Measurements from ENCODE around the gene ZBP1.

Gene ZBP1

DNA sequence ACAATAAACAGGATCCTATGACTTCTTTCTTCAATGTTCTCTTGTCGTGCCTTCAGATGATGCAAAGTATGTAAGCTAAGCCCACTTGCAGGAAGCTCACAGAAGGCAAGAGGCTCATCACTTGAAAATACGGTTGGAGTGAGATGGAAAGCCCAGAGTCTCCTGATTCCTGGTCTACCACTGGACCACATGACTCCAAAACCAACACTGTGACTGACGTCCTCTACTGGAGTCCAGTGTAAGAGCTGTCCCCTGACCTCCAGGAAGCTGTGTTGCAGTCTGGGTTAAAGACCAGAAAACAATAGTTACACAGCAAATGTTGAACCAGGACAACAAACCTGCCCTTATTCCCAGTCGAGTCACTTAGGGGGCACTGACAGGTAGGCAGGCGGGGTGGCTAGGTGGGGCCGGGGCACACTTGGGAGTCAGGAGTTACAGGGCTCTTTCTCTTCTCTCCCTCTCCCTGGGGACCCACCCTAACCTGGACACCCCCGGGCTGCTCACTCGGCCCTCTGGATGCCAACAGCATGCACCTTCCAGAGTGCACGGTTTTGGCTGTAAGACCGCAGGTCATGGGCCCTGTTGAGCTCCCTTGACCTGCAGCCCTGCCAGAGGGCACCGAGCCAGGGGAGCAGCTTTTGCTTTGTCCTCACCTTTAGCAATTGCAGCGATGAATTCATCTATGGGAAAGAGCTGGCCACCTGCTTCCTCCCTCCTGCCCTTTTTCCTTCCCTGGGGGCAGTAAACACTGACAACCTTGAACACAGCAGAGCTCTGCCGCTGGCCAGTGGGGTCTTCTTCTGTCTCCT, 51.9 kb downstream of the ZBP1 start:
- no peak for DNase-seq

DNA sequence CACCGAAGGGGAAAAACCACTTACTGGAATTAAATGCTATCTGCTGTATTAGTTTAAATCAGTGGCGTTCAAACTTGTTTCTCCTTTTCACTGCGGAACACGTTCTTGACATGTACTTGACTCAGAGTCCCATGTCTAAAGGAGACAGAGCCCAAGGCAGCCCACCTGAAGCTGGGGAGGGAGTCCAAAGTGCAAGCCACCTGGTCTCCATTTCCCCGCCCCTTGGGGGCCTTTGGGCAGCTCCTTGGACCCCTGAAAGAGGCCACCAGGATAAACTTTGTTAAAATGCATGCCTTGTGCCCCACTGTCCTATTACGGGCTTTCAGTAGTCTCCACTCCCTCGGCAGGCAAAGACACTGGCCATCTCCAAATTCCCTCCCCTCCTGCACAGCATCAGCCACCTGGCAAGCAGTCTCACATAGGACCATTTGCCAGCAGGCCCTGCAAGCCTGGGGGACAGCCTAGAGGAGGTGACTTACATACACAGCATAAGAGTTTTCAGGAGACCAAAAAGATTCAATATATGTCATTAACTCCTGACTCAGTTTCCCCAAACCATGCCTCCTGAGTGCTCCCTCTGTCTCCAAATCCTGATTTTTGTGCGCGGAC, 52.7 kb downstream of the ZBP1 start:
- DNase-seq: no peak

DNA sequence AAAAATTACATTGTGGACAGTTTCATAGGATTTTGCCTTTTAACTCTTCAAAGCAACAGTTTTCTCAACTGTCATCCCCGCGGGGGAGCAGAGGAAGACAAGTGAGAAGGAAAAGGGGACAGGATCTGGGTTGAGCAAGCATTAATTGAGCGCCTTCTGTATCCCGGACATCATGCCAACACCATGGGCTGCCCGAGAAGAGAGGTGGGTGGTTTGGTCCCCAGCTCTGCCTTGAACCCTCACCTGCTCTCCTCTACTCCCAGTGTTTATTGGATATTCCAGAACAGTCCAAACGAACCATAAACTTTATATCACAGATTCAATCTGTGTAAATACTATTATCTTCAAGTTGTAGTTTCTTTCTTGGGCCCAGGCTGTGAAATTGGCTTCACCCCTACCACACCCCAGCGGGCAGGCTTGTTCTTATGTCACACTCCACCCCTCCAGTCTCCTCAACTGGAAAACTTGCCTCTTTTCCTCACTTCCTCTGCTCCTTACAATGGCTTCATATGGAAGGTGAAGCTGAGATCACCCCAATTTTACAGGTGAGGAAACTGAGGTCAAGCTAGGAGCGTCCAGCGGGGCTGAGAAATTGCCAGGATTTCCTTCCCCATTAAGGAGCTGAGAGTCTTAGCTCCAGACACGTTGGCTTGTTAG, 53.3 kb downstream of the ZBP1 start:
- DNase-seq: no peak

DNA sequence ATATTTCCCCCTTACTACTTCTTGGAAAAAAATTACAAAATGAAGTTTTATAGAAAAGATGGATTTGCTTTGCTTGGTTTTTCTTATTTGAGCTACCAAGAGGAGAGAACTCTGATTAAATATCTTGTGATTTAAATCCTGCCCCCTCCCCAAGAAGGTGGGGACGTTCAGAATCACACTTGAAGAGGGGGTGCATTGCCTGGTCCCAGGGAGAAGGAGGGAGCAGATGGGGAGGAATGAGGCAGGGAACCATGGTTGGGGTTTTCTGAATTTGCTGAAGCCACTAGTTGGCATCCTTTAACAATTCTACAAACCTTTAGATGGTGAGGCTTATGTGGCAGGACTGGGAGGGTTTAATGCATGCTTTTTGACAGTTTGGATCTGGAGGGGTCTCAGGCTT, 53.8 kb downstream of the ZBP1 start:
- no peak for DNase-seq

DNA sequence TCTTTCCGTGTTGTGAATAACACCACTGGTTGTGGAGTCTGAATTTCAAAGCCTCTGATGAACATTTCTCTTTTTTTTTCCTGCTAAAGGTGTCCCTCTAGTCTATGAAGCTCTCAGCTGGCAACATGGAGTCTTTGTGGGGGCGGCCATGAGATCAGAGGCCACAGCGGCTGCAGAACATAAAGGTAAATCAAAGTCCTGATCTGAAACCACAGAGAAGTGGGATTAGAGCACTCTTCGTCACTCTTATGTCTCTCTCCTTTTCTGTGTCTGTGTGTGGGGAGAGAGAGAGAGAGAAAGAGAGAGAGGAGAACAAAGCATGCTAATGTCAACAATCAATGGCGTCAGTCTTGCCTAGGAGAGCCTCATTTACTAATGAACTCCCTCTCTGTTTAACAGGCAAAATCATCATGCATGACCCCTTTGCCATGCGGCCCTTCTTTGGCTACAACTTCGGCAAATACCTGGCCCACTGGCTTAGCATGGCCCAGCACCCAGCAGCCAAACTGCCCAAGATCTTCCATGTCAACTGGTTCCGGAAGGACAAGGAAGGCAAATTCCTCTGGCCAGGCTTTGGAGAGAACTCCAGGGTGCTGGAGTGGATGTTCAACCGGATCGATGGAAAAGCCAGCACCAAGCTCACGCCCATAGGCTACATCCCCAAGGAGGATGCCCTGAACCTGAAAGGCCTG, 55.1 kb downstream of the ZBP1 start:
- no peak for DNase-seq

DNA sequence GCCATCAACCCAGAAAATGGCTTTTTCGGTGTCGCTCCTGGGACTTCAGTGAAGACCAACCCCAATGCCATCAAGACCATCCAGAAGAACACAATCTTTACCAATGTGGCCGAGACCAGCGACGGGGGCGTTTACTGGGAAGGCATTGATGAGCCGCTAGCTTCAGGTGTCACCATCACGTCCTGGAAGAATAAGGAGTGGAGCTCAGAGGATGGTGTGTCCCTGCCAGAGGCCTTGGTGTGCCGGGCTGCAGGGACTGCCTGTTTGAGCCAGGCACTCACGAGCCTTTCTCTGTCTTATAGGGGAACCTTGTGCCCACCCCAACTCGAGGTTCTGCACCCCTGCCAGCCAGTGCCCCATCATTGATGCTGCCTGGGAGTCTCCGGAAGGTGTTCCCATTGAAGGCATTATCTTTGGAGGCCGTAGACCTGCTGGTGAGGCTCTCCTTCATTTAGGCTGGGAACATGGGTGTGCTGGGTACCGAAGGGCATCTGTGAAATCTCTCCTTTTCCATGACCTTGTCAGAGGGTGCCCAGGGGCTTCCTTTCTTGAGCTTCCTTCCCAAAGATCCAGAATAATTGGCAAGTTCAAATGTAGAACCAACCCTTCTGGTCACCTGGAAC, 55.9 kb downstream of the ZBP1 start:
- no peak for DNase-seq

DNA sequence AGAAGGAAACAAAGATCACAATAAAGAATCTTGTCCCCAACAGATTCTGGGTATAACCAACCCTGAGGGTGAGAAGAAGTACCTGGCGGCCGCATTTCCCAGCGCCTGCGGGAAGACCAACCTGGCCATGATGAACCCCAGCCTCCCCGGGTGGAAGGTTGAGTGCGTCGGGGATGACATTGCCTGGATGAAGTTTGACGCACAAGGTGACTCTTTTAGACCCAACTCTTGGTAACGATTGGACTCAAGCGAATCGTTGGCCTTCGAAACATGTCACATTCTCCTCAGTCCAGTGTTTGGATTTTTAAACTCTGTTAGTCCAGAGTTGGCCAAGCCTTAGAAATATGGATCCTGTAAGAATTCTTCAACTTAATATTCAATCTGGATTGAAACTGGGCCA, 56.7 kb downstream of the ZBP1 start:
- DNase-seq: no peak

DNA sequence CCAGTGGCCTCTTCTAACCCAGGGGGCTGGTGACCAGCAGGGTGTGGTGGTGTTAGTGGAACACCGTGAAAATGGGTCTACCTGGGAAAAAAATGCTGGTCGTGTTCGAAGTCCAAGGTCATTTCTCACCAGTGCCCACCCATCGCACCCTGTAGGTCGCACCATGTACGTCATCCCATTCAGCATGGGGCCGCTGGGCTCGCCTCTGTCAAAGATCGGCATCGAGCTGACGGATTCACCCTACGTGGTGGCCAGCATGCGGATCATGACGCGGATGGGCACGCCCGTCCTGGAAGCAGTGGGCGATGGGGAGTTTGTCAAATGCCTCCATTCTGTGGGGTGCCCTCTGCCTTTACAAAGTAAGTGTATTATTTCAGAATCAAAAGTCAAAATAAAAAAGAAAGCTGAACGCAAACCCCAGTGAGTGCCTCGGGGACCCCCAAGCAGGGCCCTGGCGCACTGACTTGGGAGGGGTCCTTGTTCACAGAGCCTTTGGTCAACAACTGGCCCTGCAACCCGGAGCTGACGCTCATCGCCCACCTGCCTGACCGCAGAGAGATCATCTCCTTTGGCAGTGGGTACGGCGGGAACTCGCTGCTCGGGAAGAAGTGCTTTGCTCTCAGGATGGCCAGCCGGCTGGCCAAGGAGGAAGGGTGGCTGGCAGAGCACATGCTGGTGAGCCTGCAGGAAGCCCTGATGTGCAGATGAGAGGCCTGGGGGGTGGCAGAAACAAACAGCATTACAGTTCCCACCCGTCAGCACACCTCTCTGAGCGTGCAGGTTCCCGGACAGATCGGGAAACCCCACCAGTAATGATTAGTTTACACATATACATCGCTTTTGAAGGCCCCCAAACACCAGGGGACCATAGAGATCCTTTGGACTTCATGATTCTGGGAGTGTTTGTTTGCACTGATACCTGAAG, 57.4 kb downstream of the ZBP1 start:
- DNase-seq: no peak

DNA sequence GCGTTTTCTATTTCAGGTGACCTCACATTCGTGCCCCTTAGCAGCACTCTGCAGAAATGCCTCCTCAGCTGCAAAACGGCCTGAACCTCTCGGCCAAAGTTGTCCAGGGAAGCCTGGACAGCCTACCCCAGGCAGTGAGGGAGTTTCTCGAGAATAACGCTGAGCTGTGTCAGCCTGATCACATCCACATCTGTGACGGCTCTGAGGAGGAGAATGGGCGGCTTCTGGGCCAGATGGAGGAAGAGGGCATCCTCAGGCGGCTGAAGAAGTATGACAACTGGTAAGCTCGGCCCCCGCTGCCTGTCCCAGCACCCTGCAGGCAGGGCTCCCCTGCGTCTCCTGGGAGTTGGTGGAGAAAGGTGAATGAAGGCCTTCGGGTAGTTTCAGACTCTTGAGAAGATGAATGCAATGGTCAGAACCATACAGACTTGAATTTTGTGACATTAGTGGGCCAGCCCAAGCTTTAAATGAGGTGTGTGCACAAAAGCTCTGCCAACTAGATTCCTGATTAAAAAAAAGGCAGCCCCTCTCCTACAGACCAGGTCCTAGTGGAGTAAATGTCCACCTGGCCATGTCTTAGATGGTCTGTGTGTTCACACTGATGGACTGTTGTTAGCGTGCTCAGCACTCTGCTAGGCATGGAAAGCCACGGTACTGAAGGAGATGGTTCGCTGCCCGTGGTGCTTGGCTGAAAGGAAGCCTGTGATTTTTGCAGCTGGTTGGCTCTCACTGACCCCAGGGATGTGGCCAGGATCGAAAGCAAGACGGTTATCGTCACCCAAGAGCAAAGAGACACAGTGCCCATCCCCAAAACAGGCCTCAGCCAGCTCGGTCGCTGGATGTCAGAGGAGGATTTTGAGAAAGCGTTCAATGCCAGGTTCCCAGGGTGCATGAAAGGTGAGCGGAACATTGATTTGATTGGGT, 58.6 kb downstream of the ZBP1 start:
- no peak for DNase-seq

DNA sequence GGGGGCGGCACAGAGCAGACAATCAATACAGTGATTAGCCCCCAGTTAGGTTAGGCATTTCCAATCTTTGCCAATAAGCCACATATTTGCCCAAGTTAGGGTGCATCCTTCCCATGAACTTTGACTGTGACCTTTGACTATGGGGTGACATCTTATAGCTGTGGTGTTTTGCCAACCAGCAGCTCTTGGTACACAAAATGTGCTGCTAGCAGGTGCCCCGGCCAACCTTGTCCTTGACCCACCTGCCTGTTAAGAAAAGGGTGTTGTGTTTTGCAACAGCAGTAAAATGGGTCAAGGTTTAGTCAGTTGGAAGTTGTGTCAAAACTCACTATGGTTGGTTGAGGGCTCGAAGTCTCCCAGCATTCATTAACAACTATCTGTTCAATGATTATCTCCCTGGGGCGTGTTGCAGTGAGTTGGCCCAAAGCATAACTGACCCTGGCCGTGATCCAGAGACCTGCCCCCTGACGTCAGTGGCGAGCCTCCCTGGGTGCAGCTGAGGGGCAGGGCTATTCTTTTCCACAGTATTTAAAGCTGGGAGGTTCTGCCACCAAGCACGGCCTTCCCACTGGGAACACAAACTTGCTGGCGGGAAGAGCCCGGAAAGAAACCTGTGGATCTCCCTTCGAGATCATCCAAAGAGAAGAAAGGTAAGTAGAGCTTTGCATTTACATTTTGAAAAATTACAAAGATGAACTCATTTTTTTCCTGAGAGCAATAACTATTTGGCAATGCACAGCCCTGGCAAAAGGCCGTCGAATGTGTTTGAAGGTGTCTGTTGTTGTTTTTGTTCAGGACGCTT, 59.5 kb downstream of the ZBP1 start, which contains the start of gene PCK1:
Gene PCK1 (plus strand): TSS at position 557 of the 802 bp plus-strand sequence. CDS start 302 bp downstream, outside the sequence.
- DNase-seq: no peak

DNA sequence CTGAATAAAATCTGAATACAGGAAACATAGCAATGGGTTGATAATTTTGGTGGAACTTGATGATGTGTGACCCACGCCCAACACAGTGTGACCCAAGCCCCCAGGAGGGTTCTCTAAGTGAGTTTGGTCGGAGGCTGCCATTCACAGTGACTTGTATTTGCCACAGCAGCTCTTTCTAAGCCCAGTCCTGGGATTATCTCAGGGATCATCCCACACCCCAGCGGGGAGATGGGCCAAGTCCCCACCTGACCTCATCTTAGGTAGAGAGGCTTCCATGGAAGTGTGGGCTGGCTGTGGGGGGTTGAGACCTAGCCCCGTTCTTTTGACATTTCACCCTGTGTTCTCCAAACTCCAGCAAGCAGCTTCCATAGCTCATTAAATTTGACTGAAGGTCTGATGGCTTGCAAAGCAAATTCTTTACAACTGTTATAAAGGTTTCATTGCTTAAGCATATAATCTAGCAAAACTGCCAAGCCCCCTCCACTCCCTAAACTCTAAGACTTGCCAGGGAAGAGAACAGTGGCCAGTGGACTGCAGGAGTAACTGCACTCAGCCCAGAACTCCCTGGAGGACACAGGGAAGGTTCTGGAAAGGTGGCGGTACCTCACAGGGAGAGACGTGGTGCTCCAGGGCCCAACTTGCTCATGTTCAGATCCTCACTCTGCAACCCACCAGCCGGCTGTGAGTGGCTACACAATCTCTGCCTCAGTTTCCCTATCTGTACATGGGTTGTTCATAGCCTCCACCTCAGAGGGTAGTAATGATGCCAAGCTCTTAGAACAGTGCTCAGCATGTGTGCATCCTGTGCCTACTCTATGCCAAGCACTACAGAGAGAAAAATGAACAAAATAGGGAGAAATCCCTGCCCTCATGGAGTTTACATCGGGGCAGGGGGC, 60.3 kb downstream of the ZBP1 start:
- no peak for DNase-seq

DNA sequence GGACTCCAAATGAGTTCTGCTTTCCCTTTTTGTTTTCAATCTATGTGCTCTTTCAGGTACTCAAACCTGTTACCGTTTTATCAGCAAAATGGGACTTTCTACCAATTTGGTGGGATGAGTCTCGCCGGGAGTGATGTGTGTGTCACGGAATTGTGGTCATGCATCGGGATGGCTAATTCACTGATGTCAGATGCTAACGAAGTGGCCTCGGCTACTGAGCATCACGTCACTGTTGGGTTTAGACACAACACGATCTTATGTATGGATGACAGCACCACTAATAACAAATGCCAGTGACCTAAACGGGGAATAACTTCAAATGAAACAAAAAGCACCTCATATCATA, 61.0 kb downstream of the ZBP1 start:
- no peak for DNase-seq

DNA sequence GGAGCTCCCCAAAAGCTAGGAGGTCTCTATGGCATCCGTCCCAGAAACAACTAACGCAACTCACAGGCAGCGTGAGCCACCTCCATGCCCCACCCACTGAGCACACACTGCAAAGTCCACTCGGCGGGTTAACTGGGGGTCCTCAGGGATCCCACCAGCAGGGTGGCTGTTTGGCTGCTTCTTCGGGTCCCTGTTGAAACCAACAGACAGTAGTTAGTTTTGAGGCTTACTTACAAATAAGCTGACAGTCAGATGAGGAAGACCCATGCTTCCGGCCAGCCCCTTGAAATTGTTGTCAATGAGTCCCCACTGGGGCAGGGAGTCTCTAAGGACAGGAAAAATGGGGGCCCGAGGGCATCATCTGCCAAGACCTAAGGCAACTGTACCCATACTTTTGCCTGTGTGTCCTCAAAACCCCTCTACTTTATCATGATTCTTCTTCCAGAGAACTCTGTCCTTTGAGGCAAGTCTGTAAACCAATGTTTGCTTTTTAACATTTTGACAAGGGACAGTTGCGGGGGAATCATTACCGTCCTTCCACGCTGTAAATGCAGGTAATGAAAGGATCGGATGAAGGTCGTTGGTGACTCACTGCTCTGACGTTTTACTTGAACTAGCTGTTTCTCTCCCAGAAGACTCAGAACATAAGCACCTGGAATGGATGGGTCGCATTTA, 61.5 kb downstream of the ZBP1 start:
- no peak for DNase-seq

DNA sequence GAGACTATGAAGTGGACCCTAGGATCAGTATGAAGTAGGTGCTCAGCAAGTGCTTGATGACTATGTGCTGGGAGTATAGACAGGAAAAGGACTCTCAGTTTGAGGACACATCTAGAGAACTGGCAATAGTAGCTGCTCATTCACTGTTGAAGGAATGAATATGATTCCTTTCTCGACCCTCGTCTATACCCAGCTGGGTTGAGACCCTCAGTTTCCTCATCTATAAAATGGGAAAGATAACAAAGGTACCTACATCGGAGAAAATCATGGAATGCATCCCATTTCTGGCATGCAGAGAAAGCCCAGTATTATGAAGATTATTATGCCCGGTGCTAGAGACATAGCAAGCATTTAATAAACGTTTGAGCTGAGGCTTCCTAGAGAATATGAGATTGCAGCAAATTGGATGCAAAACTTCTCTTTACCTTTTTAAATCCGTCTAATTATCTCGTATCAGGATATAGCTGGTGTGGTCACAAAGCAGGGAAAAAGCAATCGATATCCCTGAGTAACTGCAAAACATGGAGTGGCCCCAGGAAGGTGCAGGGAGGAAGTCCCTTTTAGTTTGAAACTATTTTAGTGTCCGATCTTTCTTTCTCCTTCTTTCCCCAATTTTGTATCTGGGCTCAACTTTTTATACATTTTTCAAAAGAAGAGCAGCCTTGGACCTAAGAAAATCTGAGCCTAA, 62.2 kb downstream of the ZBP1 start:
- DNase-seq: no peak

DNA sequence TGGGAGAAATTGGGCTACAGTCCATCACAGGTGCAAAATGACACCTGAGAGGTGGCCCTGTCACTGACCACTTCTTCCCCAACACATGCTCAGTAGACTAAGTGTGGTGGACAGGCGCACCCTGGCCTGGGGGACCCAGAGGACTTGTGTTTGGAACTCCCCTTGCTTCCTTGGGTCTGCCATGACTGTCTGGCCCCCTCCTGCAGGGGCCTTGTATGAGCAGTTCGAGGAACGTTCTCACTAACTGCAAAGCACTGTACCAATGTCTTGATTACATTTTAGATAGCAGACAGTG, 63.3 kb downstream of the ZBP1 start:
- no peak for DNase-seq

DNA sequence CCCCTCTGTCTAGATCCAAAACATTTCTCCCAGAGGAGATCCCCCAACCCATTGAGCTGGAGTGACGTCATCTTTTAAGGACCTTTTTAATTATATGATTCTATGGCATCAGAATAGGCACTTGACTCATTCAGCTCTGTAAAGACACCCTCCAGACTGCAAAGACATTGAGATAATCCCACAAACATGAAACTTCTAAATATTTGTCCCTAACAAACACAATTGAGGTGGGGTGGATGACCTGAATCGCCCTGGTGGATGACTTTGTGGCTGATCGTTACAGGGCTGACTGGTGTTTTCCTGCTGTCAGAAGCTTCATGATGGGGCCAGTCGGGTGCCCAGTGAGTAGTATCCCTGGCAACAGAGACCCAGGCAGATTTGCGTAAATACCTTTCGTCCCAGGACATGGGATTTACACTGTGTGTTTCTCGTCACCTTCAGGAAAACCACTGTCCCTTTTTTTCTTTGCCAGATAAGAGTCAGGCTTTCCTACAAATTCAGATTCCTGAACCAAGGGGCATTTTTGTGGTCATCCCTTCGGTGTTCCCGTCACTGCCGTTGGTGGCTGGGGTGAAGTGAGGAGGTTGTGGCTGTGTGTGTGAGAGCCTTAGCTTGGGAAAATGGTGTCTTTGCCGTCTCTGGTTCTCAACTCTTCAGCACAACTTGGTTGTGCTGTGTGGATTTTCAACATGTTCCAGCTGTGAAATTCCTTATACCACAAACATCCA, 64.6 kb downstream of the ZBP1 start:
- no peak for DNase-seq
